Astrocyte (in vitro differentiated cells and primary cell): ENCODE measurements around the gene C1orf122. TPM values are rescaled to one million over a fixed set of nuclear protein-coding genes. Genes with fewer than 3 reads are reported as not detected.

Experiments
- DNase-seq: peaks from one replicate; pipeline ENCODE4 v3.0.0-alpha.2; 2010; ENCODE audit warnings: low read depth
- FAIRE-seq: peaks from 2 replicates; lab custom pipeline; 2011; peaks lifted over from hg19 to GRCh38; lab: Jason Lieb, UNC
- H2AFZ ChIP-seq: 2 replicates; pipeline ENCODE4 v1.6.0; 2012; ENCODE audit warnings: low read depth, low read length, inconsistent platforms
- H3K27ac ChIP-seq: 2 replicates; pipeline ENCODE4 v1.5.1; 2011; ENCODE audit warnings: low read depth, low read length, inconsistent platforms
- H3K27me3 ChIP-seq: 2 replicates; pipeline ENCODE4 v1.6.0; 2011; ENCODE audit warnings: low read length, inconsistent platforms; ENCODE audit not compliant: insufficient read depth
- H3K36me3 ChIP-seq: 2 replicates; pipeline ENCODE4 v1.5.1; 2011; ENCODE audit warnings: low read length, inconsistent platforms; ENCODE audit not compliant: insufficient read depth
- H3K4me1 ChIP-seq: 2 replicates; pipeline ENCODE4 v1.5.1; 2011; ENCODE audit warnings: low read length, inconsistent platforms; ENCODE audit not compliant: insufficient read depth
- H3K4me2 ChIP-seq: 2 replicates; pipeline ENCODE4 v1.6.0; 2012; ENCODE audit warnings: low read length, inconsistent platforms
- H3K4me3 ChIP-seq: 2 replicates; pipeline ENCODE4 v1.5.1; 2011; ENCODE audit warnings: low read depth, mild to moderate bottlenecking, low read length, inconsistent platforms; ENCODE audit not compliant: insufficient read depth
- H3K79me2 ChIP-seq: 2 replicates; pipeline ENCODE4 v1.6.0; 2012; ENCODE audit warnings: mild to moderate bottlenecking, low read length, inconsistent platforms; ENCODE audit not compliant: insufficient read depth
- H3K9ac ChIP-seq: 2 replicates; pipeline ENCODE4 v1.6.0; 2012; ENCODE audit warnings: mild to moderate bottlenecking, low read length, inconsistent platforms
- H3K9me3 ChIP-seq: 2 replicates; pipeline ENCODE4 v1.5.1; 2012; ENCODE audit warnings: low read depth, mild to moderate bottlenecking, low read length, inconsistent platforms; ENCODE audit not compliant: insufficient read depth
- H4K20me1 ChIP-seq: 2 replicates; pipeline ENCODE4 v1.6.0; 2012; ENCODE audit warnings: low read length, inconsistent platforms; ENCODE audit not compliant: insufficient read depth
- H3K27ac Mint-ChIP-seq: one replicate; pipeline ENCODE4 v1.8.0; 2021; ENCODE audit warnings: mild to moderate bottlenecking, mixed read lengths; ENCODE audit not compliant: unreplicated experiment
- H3K27me3 Mint-ChIP-seq: one replicate; pipeline ENCODE4 v1.8.0; 2021; ENCODE audit warnings: low read depth, mixed read lengths; ENCODE audit not compliant: unreplicated experiment
- H3K36me3 Mint-ChIP-seq: one replicate; pipeline ENCODE4 v1.8.0; 2021; ENCODE audit warnings: low read depth, mixed read lengths; ENCODE audit not compliant: unreplicated experiment
- H3K4me1 Mint-ChIP-seq: one replicate; pipeline ENCODE4 v1.8.0; 2021; ENCODE audit warnings: low read depth, mixed read lengths; ENCODE audit not compliant: unreplicated experiment
- H3K4me3 Mint-ChIP-seq: one replicate; pipeline ENCODE4 v1.8.0; 2021; ENCODE audit warnings: mild to moderate bottlenecking, moderate library complexity, mixed read lengths; ENCODE audit not compliant: unreplicated experiment
- H3K9me3 Mint-ChIP-seq: one replicate; pipeline ENCODE4 v1.8.0; 2021; ENCODE audit warnings: mild to moderate bottlenecking, mixed read lengths; ENCODE audit not compliant: unreplicated experiment
- CTCF ChIP-seq: IDR thresholded peaks from 2 replicates; pipeline ENCODE4 v1.5.1; 2011; ENCODE audit warnings: low read depth, mild to moderate bottlenecking, inconsistent platforms, low read length, moderate library complexity; ENCODE audit not compliant: insufficient read depth
- EZH2 ChIP-seq: IDR thresholded peaks from 2 replicates; pipeline ENCODE4 v1.6.1; 2012; ENCODE audit warnings: mild to moderate bottlenecking, low read length, inconsistent platforms; ENCODE audit not compliant: insufficient read depth
- total RNA-seq: library from RNA; stranded (reverse); gene quantifications from 2 replicates; pipeline ENCODE4 v1.2.1, GENCODE V29; 2021

C1orf122 gene
- total RNA-seq, 1 donor from 2014 or later: 69.6 TPM

GRCh38 chr1:37817481-37817880 is 9.9 kb downstream of the C1orf122 start:
- Mint-ChIP-seq H3K27ac (no peak overlapping the region), H3K4me3 (no peak overlapping the region), H3K27me3 (no peaks in the 10 kb centered on the region), H3K4me1 (peaks cover 2% of the 10 kb centered on the region), H3K9me3 (no peaks in the 10 kb centered on the region), H3K36me3 (peaks cover 33% of the 10 kb centered on the region)
- FAIRE-seq (no peak), DNase-seq (no peak)
- Histone ChIP-seq H3K9me3 (no peaks in the 10 kb centered on the region), H3K4me1 (no peaks in the 10 kb centered on the region), H4K20me1 (peaks cover 31% of the 10 kb centered on the region), H3K27me3 (no peaks in the 10 kb centered on the region), H3K79me2 (peaks cover 9% of the 10 kb centered on the region), H3K9ac (no peak overlapping the region), H3K27ac (no peak overlapping the region), H3K36me3 (peaks cover 22% of the 10 kb centered on the region), H3K4me3 (no peak overlapping the region), H3K4me2 (no peak overlapping the region), H2AFZ (no peak overlapping the region)
- TF ChIP-seq EZH2 (no peak), CTCF (no peak)

GRCh38 chr1:37821481-37821880 is 13.9 kb downstream of the C1orf122 start:
- Histone ChIP-seq H4K20me1 (peaks cover 18% of the 10 kb centered on the region), H3K9me3 (no peaks in the 10 kb centered on the region), H3K27ac (no peak overlapping the region), H3K9ac (no peak overlapping the region), H3K79me2 (no peaks in the 10 kb centered on the region), H3K4me2 (no peak overlapping the region), H3K36me3 (peaks cover 27% of the 10 kb centered on the region), H3K4me3 (no peak overlapping the region), H2AFZ (no peak overlapping the region), H3K4me1 (peaks cover 4% of the 10 kb centered on the region), H3K27me3 (no peaks in the 10 kb centered on the region)
- H3K36me3 Mint-ChIP-seq: peaks cover 24% of the 10 kb centered on the region
- DNase-seq (no peak), FAIRE-seq (no peak)
- H3K4me3 Mint-ChIP-seq: no peak overlapping the region
- TF ChIP-seq CTCF (no peak), EZH2 (no peak)
- no peaks in the 10 kb centered on the region for H3K9me3 Mint-ChIP-seq
- no peaks in the 10 kb centered on the region for H3K27me3 Mint-ChIP-seq
- no peak overlapping the region for H3K27ac Mint-ChIP-seq
- H3K4me1 Mint-ChIP-seq: peaks cover 4% of the 10 kb centered on the region

GRCh38 chr1:37822906-37823815 is 15.6 kb downstream of the C1orf122 start:
- Histone ChIP-seq H3K4me3 (no peak overlapping the region), H3K36me3 (peaks cover 20% of the 10 kb centered on the region), H3K27ac (peak overlapping the region; percentile 0), H4K20me1 (peaks cover 10% of the 10 kb centered on the region), H3K79me2 (no peaks in the 10 kb centered on the region), H3K9me3 (no peaks in the 10 kb centered on the region), H3K27me3 (no peaks in the 10 kb centered on the region), H3K9ac (no peak overlapping the region), H2AFZ (no peak overlapping the region), H3K4me2 (no peak overlapping the region), H3K4me1 (peaks cover 4% of the 10 kb centered on the region)
- H3K27me3 Mint-ChIP-seq: no peaks in the 10 kb centered on the region
- H3K36me3 Mint-ChIP-seq: peaks cover 18% of the 10 kb centered on the region
- DNase-seq (peak; percentile 31), FAIRE-seq (no peak)
- TF ChIP-seq EZH2 (no peak), CTCF (no peak)
- peak overlapping the region; percentile 18 for H3K27ac Mint-ChIP-seq
- no peak overlapping the region for H3K4me3 Mint-ChIP-seq
- no peaks in the 10 kb centered on the region for H3K9me3 Mint-ChIP-seq
- peaks cover 2% of the 10 kb centered on the region for H3K4me1 Mint-ChIP-seq
